A549 treated with AZD9567 at 1 μM for 4 hours (cell line): ENCODE data around the gene HTRA2. TPM values are rescaled to one million over a fixed set of nuclear protein-coding genes. Genes with fewer than 3 reads are reported as not detected.

Experiments
- total RNA-seq: library from RNA; stranded (reverse); fragments of 200-300 nt; extraction: Qiagen RNA extraction; gene quantifications from 5 replicates; pipeline ENCODE4 v1.2.3, GENCODE V29; 2022; ENCODE audit not compliant: insufficient read depth

HTRA2 gene
- 35.6 to 41.1 TPM (median 39.5 TPM) in 5 replicates for total RNA-seq

GRCh38 chr2:74529357-74530238 lies at the start of gene HTRA2, which contains the start of gene AUP1:
HTRA2 (plus strand) TSS chr2:74529933; CDS start chr2:74530007, 74 bp downstream.
AUP1 (minus strand) TSS chr2:74529706; CDS start chr2:74529629, 77 bp downstream.

DNA sequence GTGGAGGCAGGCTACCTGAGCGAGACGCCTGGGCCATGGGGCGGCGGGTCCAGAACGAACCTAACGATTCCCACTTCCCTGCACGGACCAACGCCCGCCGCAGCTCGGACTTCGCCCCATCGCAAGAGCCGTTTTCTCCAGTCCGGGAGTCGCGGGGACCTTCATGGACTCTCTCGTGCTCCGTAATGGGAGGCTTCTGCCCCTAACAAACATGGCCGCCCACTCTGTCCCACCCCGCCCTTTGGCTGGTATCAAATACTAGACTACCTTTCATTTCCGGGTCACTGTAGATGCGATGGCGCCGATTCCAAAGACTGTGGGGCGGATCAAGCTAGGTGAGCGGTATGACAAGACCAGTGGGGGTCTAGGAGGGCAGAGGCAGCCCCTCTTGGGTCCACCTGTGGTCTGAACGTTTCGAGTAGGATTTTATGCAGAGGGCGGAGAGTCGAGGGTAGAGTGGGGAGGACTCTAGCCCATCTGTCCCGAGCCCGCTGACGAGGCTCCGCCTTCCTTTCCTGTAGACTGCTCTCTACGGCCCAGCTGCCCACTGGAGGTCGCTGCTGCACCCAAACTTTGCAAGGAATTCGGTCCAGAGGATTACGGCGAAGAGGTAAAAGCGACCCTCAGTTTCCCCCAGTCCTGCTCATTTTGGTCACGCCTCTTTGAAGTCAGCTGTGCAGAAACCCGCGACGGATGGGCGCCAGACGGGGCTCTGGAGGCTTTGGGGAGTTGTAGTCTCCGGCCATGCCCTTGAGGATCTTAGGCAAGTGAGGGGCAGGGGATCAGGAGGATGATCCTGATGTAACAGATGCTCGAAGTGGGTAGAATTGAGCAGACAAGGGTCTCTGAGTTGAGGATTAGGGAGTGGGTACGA lies 46.7 kb upstream of the HTRA2 start, which contains the start of the genes CCDC142 and TTC31:
CCDC142 (minus strand) TSS at position 198 of the 874 bp plus-strand sequence; CDS start at position 37, 161 bp downstream.
TTC31 (plus strand) TSS at position 281 of the 874 bp plus-strand sequence; CDS start at position 296, 15 bp downstream.

GRCh38 chr2:74499267-74499939 lies 30.3 kb upstream of the HTRA2 start, which contains the start of gene LBX2:
LBX2 (minus strand) TSS chr2:74499603; CDS start chr2:74499537, 66 bp downstream.

GRCh38 chr2:74507145-74507925 lies 22.4 kb upstream of the HTRA2 start, which contains the start of gene PCGF1:
PCGF1 (minus strand) TSS chr2:74507695; CDS start chr2:74507668, 27 bp downstream.

DNA sequence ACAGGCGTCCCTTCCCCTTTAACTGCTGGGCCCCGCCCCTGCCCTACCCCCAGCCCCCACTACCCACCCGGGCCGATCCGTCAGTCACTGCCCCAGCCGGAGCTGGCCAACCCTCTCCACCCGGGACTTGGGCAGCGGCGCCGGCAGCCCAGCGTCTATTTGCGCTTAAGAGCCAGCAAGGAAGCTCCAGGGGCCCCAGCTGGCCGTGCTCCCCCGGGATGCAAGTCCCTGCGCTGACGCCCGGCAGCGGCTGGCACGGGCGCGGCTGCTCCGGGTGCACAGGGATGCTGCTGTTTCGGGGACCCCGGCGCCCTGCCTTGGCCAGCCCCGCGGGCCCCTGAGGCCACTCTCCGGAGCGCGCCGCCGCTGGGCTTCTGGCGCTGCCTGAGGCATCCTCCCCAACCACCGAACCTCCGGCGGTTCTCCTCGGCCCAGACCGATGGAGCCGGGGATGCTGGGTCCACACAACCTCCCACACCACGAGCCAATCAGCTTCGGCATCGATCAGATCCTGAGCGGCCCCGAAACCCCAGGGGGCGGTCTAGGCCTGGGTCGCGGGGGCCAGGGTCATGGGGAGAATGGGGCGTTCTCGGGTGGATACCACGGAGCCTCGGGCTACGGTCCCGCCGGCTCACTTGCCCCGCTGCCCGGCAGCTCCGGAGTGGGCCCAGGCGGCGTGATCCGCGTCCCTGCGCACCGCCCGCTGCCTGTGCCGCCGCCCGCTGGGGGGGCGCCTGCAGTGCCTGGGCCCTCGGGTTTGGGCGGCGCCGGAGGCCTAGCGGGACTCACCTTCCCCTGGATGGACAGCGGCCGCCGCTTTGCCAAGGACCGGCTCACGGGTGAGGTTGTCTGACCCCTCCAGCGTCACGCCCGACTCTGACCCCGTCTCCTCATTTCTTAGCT lies 15.1 kb upstream of the HTRA2 start, which contains the start of gene TLX2:
TLX2 (plus strand) TSS at position 83 of the 903 bp plus-strand sequence; CDS start at position 440, 357 bp downstream.

GRCh38 chr2:74525717-74526648 lies 3.8 kb upstream of the HTRA2 start, which contains the start of gene DQX1:
DQX1 (minus strand) TSS chr2:74526231; CDS start chr2:74525729, 502 bp downstream.

DNA sequence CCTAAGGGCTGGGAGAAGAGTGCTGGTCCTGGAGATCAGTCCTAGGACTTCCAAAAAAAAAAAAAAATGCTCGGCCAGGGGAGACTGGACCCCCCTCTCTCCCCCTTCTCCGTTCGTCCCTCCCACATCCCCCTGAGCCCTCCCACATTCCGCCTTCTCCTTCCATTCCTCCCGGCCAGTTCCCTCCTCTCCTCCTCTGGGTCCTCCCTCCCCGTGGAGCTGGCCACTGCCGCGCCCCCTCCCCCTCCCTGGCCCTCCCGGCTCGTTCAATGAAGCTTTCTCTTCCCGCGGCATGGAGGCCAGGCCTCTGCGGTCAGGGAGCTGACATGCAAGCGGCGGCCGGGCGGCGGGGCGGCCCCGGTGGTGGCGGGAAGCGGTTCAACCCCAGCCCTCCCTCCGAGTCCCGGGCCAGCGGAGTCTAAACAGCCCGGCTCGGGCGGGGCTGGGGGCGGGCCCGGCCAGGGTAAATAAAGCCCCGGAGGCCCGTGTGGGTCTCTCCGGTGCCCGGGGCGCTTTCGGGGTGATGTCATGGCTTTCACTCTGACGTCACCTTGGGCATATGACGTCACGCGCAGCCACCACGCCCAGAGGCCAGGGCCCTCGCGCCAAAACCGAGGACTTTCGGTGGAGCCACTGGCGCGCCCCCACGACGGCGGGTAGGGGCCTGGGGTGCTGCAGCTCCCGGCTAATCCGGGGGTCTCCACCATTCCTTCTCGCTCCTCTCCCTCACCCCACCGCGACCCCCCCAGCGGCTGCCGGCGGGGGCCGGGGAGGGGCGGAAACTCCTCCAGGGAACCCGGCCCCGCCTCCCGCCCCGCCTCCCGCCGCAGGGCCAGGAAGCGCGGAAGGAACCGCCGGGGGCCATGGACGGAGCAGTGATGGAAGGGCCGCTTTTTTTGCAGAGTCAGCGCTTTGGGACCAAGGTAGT lies 24.4 kb downstream of the HTRA2 start, which contains the start of the genes DOK1 and LOXL3:
DOK1 (plus strand) TSS at position 829 of the 928 bp plus-strand sequence; CDS start at position 864, 35 bp downstream.
LOXL3 (minus strand) TSS at position 51 of the 928 bp plus-strand sequence. CDS start 1,308 bp downstream, outside the sequence.

Other genes with a start within 250 kb of the HTRA2 start
- 0.23 to 0.55 TPM (median 0.51 TPM) in 4 of 5 replicates, not detected in the other for gene SLC4A5, start 186.5 kb upstream of the HTRA2 start, total RNA-seq
- gene DCTN1, start 149.6 kb upstream of the HTRA2 start, total RNA-seq: 108 to 152 TPM (median 145 TPM) in 5 replicates
- 2.9 to 5.0 TPM (median 4.2 TPM) in 5 replicates for gene C2orf81, start 108.3 kb upstream of the HTRA2 start, total RNA-seq
- gene WDR54, start 108.2 kb upstream of the HTRA2 start, total RNA-seq: 81.9 to 90.0 TPM (median 89.3 TPM) in 5 replicates
- gene RTKN, start 88.0 kb upstream of the HTRA2 start, total RNA-seq: 21.5 to 26.2 TPM (median 25.1 TPM) in 5 replicates
- gene INO80B, start 74.8 kb upstream of the HTRA2 start, total RNA-seq: 28.3 to 54.8 TPM (median 52.5 TPM) in 5 replicates
- gene WBP1, start 71.5 kb upstream of the HTRA2 start, total RNA-seq: 65.3 to 86.2 TPM (median 83.5 TPM) in 5 replicates
- gene MOGS, start 64.6 kb upstream of the HTRA2 start, total RNA-seq: 39.3 to 56.5 TPM (median 54.1 TPM) in 5 replicates
- gene MRPL53, start 57.3 kb upstream of the HTRA2 start, total RNA-seq: 98.3 to 143 TPM (median 142 TPM) in 5 replicates
- gene CCDC142, start 46.9 kb upstream of the HTRA2 start, total RNA-seq: 14.4 to 15.4 TPM (median 14.5 TPM) in 5 replicates
- gene TTC31, start 46.9 kb upstream of the HTRA2 start, total RNA-seq: 12.7 to 19.4 TPM (median 18.6 TPM) in 5 replicates
- 2.7 to 3.9 TPM (median 3.2 TPM) in 4 of 5 replicates, not detected in the other for gene LBX2, start 30.3 kb upstream of the HTRA2 start, total RNA-seq
- 34.2 to 37.9 TPM (median 35.0 TPM) in 5 replicates for gene PCGF1, start 22.2 kb upstream of the HTRA2 start, total RNA-seq
- gene TLX2, start 15.5 kb upstream of the HTRA2 start, total RNA-seq: 0.28 to 0.46 TPM (median 0.37 TPM) in 4 of 5 replicates, not detected in the other
- gene DQX1, start 3.7 kb upstream of the HTRA2 start, total RNA-seq: 0.09 to 0.27 TPM (median 0.16 TPM) in 3 of 5 replicates, not detected in the others
- gene AUP1, start 227 bp upstream of the HTRA2 start, total RNA-seq: 174 to 251 TPM (median 241 TPM) in 5 replicates
- gene LOXL3, start 24.0 kb downstream of the HTRA2 start, total RNA-seq: 0.22 to 8.4 TPM (median 0.42 TPM) in 5 replicates
- 3.7 to 6.0 TPM (median 4.8 TPM) in 5 replicates for gene DOK1, start 24.8 kb downstream of the HTRA2 start, total RNA-seq
- not detected in 5 replicates for gene M1AP, start 118.4 kb downstream of the HTRA2 start, total RNA-seq
- gene SEMA4F, start 124.3 kb downstream of the HTRA2 start, total RNA-seq: 9.7 to 12.1 TPM (median 11.4 TPM) in 5 replicates